ENCODE results near the gene PCDHA11. TPM values are rescaled to one million over a fixed set of nuclear protein-coding genes. Genes with fewer than 3 reads are reported as not detected.
"Not testable (repeated sequence)": the region's sequence is repeated elsewhere in the genome, so short reads cannot be mapped to it uniquely, and the experiment has no call there.

The PCDHA11 gene
- total RNA-seq, 1 experiment from 2014 or later, result not detected

GRCh38 chr5:140823475-140823874 lies 45.3 kb upstream of the PCDHA11 start:
- no TSS peak for BruUV-seq (replicated peaks)
- intact Hi-C loops (cut with micrococcal nuclease; ENCODE audit: unreplicated experiment), result no loop called here
- Histone ChIP-seq H3K9me3 (no peaks in the 10 kb centered on the region), H3K4me1 (no peaks in the 10 kb centered on the region), H3K27me3 (replicated peaks; ENCODE audit: control insufficient read depth, insufficient read depth, low read length) (no peaks in the 10 kb centered on the region), H3K36me3 (ENCODE audit: control insufficient read depth, insufficient read depth, low read length) (no peaks in the 10 kb centered on the region), H3K4me3 (ENCODE audit: low read depth, low read length) (no peak overlapping the region)
- DNase-seq, result no peak
- TF ChIP-seq CTCF (IDR thresholded peaks at IDR 0.05; ENCODE audit: insufficient read depth in 1 of 2, low read depth in 1 of 2, low read length in 1 of 2, severe bottlenecking in 1 of 2, unreplicated experiment in 1 of 2), result no peak
- H3K9me3 Mint-ChIP-seq (ENCODE audit: unreplicated experiment), result peaks cover 8% of the 10 kb centered on the region
- H3K4me1 Mint-ChIP-seq (ENCODE audit: low read depth, unreplicated experiment), result no peaks in the 10 kb centered on the region
- H3K27ac Mint-ChIP-seq (ENCODE audit: unreplicated experiment), result no peak overlapping the region
- ChIA-PET CTCF (no interaction called here), POLR2A (no interaction called here)
- H3K4me3 Mint-ChIP-seq (ENCODE audit: unreplicated experiment), result no peak overlapping the region
- no peaks in the 10 kb centered on the region for H3K36me3 Mint-ChIP-seq (ENCODE audit: insufficient read depth, unreplicated experiment)
- no peaks in the 10 kb centered on the region for H3K27me3 Mint-ChIP-seq (ENCODE audit: insufficient read depth, unreplicated experiment)

DNA sequence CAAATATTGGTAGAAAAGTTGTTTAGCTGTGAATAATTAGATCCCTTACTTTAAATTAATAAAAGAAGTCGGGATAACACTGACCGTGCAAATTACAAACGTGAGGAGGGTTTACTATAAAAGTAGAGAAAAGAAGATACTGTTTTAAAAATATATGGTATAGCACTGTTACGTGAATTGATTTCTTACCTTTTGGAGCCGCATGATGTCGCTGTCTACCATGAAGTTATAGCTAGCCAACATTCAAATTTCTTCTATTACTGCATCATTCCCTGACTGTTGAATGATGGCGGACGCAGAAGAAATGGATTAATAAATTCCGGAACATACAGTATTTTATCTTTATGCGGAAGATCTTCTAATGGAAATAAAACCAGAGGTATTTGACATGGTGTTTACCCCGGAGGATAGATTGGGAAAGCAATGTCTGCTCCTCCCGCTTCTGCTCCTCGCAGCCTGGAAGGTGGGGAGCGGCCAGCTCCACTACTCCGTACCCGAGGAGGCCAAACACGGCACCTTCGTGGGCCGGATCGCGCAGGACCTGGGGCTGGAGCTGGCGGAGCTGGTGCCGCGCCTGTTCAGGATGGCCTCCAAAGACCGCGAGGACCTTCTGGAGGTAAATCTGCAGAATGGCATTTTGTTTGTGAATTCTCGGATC lies 40.9 kb upstream of the PCDHA11 start, which contains the start of gene PCDHA6:
TSS of gene PCDHA6 (plus strand) at position 257 of the 658 bp plus-strand sequence. CDS start at position 389, 132 bp downstream.
- Mint-ChIP-seq H3K27me3 (ENCODE audit: insufficient read depth, unreplicated experiment) (no peaks in the 10 kb centered on the region), H3K4me3 (ENCODE audit: unreplicated experiment) (no peak within 1 kb of the TSS), H3K9me3 (ENCODE audit: unreplicated experiment) (peaks cover 8% of the 10 kb centered on the region), H3K27ac (ENCODE audit: unreplicated experiment) (no peak within 1 kb of the TSS), H3K4me1 (ENCODE audit: low read depth, unreplicated experiment) (no peaks in the 10 kb centered on the region), H3K36me3 (ENCODE audit: insufficient read depth, unreplicated experiment) (no peaks in the 10 kb centered on the region)
- ChIA-PET CTCF (no interaction called here), POLR2A (no interaction called here)
- Histone ChIP-seq H3K4me3 (ENCODE audit: low read depth, low read length) (no peak within 1 kb of the TSS), H3K4me1 (no peaks in the 10 kb centered on the region), H3K36me3 (ENCODE audit: control insufficient read depth, insufficient read depth, low read length) (no peaks in the 10 kb centered on the region), H3K27me3 (replicated peaks; ENCODE audit: control insufficient read depth, insufficient read depth, low read length) (no peaks in the 10 kb centered on the region), H3K9me3 (no peaks in the 10 kb centered on the region; the same call in none of the 2 replicates)
- TF ChIP-seq CTCF (IDR thresholded peaks at IDR 0.05; ENCODE audit: insufficient read depth in 1 of 2, low read depth in 1 of 2, low read length in 1 of 2, severe bottlenecking in 1 of 2, unreplicated experiment in 1 of 2), result no peak
- no peak for DNase-seq
- intact Hi-C loops (cut with micrococcal nuclease; ENCODE audit: unreplicated experiment), result no loop called here
- no TSS peak for BruUV-seq (replicated peaks)

DNA sequence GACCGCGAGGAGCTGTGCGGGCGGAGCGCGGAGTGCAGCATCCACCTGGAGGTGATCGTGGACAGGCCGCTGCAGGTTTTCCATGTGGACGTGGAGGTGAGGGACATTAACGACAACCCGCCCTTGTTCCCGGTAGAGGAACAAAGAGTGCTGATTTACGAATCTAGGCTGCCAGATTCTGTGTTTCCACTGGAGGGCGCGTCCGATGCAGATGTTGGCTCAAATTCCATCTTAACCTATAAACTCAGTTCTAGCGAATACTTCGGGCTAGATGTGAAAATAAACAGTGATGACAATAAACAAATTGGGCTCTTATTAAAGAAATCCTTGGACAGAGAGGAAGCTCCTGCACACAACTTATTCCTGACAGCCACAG lies 40.4 kb upstream of the PCDHA11 start:
- Mint-ChIP-seq H3K27me3 (ENCODE audit: insufficient read depth, unreplicated experiment) (no peaks in the 10 kb centered on the region), H3K27ac (ENCODE audit: unreplicated experiment) (no peak overlapping the region), H3K4me1 (ENCODE audit: low read depth, unreplicated experiment) (no peaks in the 10 kb centered on the region), H3K36me3 (ENCODE audit: insufficient read depth, unreplicated experiment) (no peaks in the 10 kb centered on the region), H3K9me3 (ENCODE audit: unreplicated experiment) (peaks cover 8% of the 10 kb centered on the region), H3K4me3 (ENCODE audit: unreplicated experiment) (no peak overlapping the region)
- no peaks in the 10 kb centered on the region for H3K27me3 ChIP-seq (replicated peaks; ENCODE audit: control insufficient read depth, insufficient read depth, low read length)
- TF ChIP-seq CTCF (IDR thresholded peaks at IDR 0.05; ENCODE audit: insufficient read depth in 1 of 2, low read depth in 1 of 2, low read length in 1 of 2, severe bottlenecking in 1 of 2, unreplicated experiment in 1 of 2), result no peak
- ChIA-PET CTCF (no interaction called here), POLR2A (no interaction called here)
- no peak overlapping the region for H3K4me3 ChIP-seq (ENCODE audit: low read depth, low read length)
- no peaks in the 10 kb centered on the region for H3K36me3 ChIP-seq (ENCODE audit: control insufficient read depth, insufficient read depth, low read length)
- no TSS peak for BruUV-seq (replicated peaks)
- no peak for DNase-seq
- H3K9me3 ChIP-seq, result no peaks in the 10 kb centered on the region; the same call in none of the 2 replicates
- intact Hi-C loops (cut with micrococcal nuclease; ENCODE audit: unreplicated experiment), result no loop called here
- H3K4me1 ChIP-seq, result no peaks in the 10 kb centered on the region

- H3K4me3 ChIP-seq (ENCODE audit: low read depth, low read length); H3K9me3 Mint-ChIP-seq (ENCODE audit: unreplicated experiment); H3K27me3 Mint-ChIP-seq (ENCODE audit: insufficient read depth, unreplicated experiment); H3K9me3 ChIP-seq; H3K4me1 ChIP-seq; intact Hi-C loops (cut with micrococcal nuclease; ENCODE audit: unreplicated experiment); H3K36me3 ChIP-seq (ENCODE audit: control insufficient read depth, insufficient read depth, low read length); DNase-seq; BruUV-seq (replicated peaks); H3K4me1 Mint-ChIP-seq (ENCODE audit: low read depth, unreplicated experiment); H3K36me3 Mint-ChIP-seq (ENCODE audit: insufficient read depth, unreplicated experiment); POLR2A ChIA-PET; CTCF ChIA-PET; H3K4me3 Mint-ChIP-seq (ENCODE audit: unreplicated experiment); H3K27me3 ChIP-seq (replicated peaks; ENCODE audit: control insufficient read depth, insufficient read depth, low read length); H3K27ac Mint-ChIP-seq (ENCODE audit: unreplicated experiment): not testable (repeated sequence)
Observed at GRCh38 chr5:140829511-140830501, 39.0 kb upstream of the PCDHA11 start.

All from Caco-2 (cell line).